HepG2 (cell line): ENCODE data around the gene INPP5K. TPM values are rescaled to one million over a fixed set of nuclear protein-coding genes. Genes with fewer than 3 reads are reported as not detected.
A peak's percentile ranks its signal among the peaks of the same experiment; 100 is the strongest.

Experiments
- BCL6 ChIP-seq: IDR thresholded peaks from 2 replicates; pipeline ENCODE4 v1.6.1; 2016; ENCODE audit warnings: missing genetic modification reagents, missing compliant biosample characterization
- HNRNPK ChIP-seq: fragments of 200-400 bp; formaldehyde crosslinking; IDR thresholded peaks from 2 replicates; pipeline ENCODE4 v1.6.1; 2018; ENCODE audit warnings: low read length, low read depth, moderate library complexity, mild to moderate bottlenecking; ENCODE audit not compliant: poor library complexity, severe bottlenecking
- HNRNPLL ChIP-seq: fragments of 200-400 bp; formaldehyde crosslinking; IDR thresholded peaks from 2 replicates; pipeline ENCODE4 v1.6.1; 2017; ENCODE audit warnings: mild to moderate bottlenecking, low read depth, low read length; ENCODE audit not compliant: poor library complexity, severe bottlenecking
- HNRNPUL1 ChIP-seq: fragments of 200-400 bp; formaldehyde crosslinking; IDR thresholded peaks from 2 replicates; pipeline ENCODE4 v1.6.1; 2017; ENCODE audit warnings: low read depth, mild to moderate bottlenecking, low read length, moderate library complexity
- HOXA9 ChIP-seq: sonication (generic); formaldehyde crosslinking; IDR thresholded peaks from 2 replicates; pipeline ENCODE4 v1.8.1; 2022; ENCODE audit warnings: missing genetic modification reagents, mild to moderate bottlenecking, moderate library complexity, borderline replicate concordance
- MIER2 ChIP-seq: IDR thresholded peaks from 2 replicates; pipeline ENCODE4 v1.6.1; 2016; ENCODE audit warnings: missing biosample characterization, missing genetic modification reagents
- SP4 ChIP-seq: sonication (generic); formaldehyde crosslinking; IDR thresholded peaks from 2 replicates; pipeline ENCODE4 v1.8.1; 2023; ENCODE audit warnings: mild to moderate bottlenecking, missing genetic modification reagents
- ZFP82 ChIP-seq: sonication (generic); formaldehyde crosslinking; IDR thresholded peaks from 2 replicates; pipeline ENCODE4 v1.5.1; 2020; ENCODE audit warnings: mild to moderate bottlenecking, missing genetic modification reagents, borderline replicate concordance
- ZNF136 ChIP-seq: sonication (generic); formaldehyde crosslinking; IDR thresholded peaks from 2 replicates; pipeline ENCODE4 v1.8.1; 2022; ENCODE audit warnings: low read depth, mild to moderate bottlenecking, moderate library complexity, missing genetic modification reagents
- ZNF143 ChIP-seq: sonication (generic); formaldehyde crosslinking; IDR thresholded peaks from 2 replicates; pipeline ENCODE4 v1.4.0; 2020; ENCODE audit warnings: missing genetic modification reagents
- ZNF274 ChIP-seq: sonication (generic); formaldehyde crosslinking; IDR thresholded peaks from 2 replicates; pipeline ENCODE4 v1.5.1; 2020; ENCODE audit warnings: mild to moderate bottlenecking, missing genetic modification reagents
- ZNF30 ChIP-seq: sonication (generic); formaldehyde crosslinking; IDR thresholded peaks from 2 replicates; pipeline ENCODE4 v1.5.0; 2020; ENCODE audit warnings: mild to moderate bottlenecking, missing genetic modification reagents
- ZNF451 ChIP-seq: sonication (generic); formaldehyde crosslinking; IDR thresholded peaks from 2 replicates; pipeline ENCODE4 v1.5.0; 2020; ENCODE audit warnings: mild to moderate bottlenecking, missing genetic modification reagents
- ZNF781 ChIP-seq: sonication (generic); formaldehyde crosslinking; IDR thresholded peaks from 2 replicates; pipeline ENCODE4 v1.5.1; 2020; ENCODE audit warnings: borderline replicate concordance, mild to moderate bottlenecking, missing genetic modification reagents; ENCODE audit errors: not compliant biosample characterization
- polyA plus RNA-seq, 8 experiments: library from polyadenylated mRNA; depleted of rRNA in 3 of 8; stranded (reverse) in 7 of 8; unstranded in 1 of 8; fragments of >200 nt; fragmentation: Illumina TruSeq in 4 of 8; extraction: Trizol in 4 of 8; gene quantifications; 2 replicates each; pipeline versions ENCODE4 v1.2.1 to v1.2.3, GENCODE V29; 2011 to 2016; ENCODE audit warnings: low read depth in 4 of 8, missing spikeins in 1 of 8, mixed read lengths in 1 of 8; ENCODE audit not compliant: insufficient read depth in 1 of 8
- total RNA-seq, 5 experiments: library from RNA; depleted of rRNA; stranded (reverse); fragments of >200 nt; fragmentation: Illumina TruSeq; extraction: Trizol; gene quantifications; 2 replicates each; pipeline ENCODE4 v1.2.3, GENCODE V29; 2016; ENCODE audit warnings: low read depth in 1 of 5
- TF ChIP-seq, protein P1 (sequence below): sonication (generic); formaldehyde crosslinking; IDR thresholded peaks from 2 replicates; pipeline ENCODE4 v1.4.0; 2020; ENCODE audit warnings: low read depth, missing genetic modification reagents
- TF ChIP-seq, protein P2 (sequence below): sonication (generic); formaldehyde crosslinking; IDR thresholded peaks from 2 replicates; pipeline ENCODE4 v1.9.0; 2022; ENCODE audit warnings: missing genetic modification reagents, mild to moderate bottlenecking, borderline replicate concordance
- TF ChIP-seq, protein P3 (sequence below): sonication (generic); formaldehyde crosslinking; IDR thresholded peaks from 2 replicates; pipeline ENCODE4 v1.5.0; 2020; ENCODE audit warnings: mild to moderate bottlenecking, missing genetic modification reagents
- TF ChIP-seq, protein P4 (sequence below), 2 experiments: sonication (generic) in 1 of 2; formaldehyde crosslinking in 1 of 2; IDR thresholded peaks; 2 replicates each; pipeline versions ENCODE4 v1.5.1 to v1.6.1; 2011 to 2020; ENCODE audit warnings: borderline replicate concordance in 1 of 2, low read depth in 1 of 2, low read length in 1 of 2, mild to moderate bottlenecking in 1 of 2, missing genetic modification reagents in 1 of 2, moderate library complexity in 1 of 2

Gene INPP5K
- total and polyA plus RNA-seq, 2 of the 13 experiments (the other 11 are each of a cell fraction or from before 2014, with no cell fraction given), result 4.8 to 9.6 TPM

DNA sequence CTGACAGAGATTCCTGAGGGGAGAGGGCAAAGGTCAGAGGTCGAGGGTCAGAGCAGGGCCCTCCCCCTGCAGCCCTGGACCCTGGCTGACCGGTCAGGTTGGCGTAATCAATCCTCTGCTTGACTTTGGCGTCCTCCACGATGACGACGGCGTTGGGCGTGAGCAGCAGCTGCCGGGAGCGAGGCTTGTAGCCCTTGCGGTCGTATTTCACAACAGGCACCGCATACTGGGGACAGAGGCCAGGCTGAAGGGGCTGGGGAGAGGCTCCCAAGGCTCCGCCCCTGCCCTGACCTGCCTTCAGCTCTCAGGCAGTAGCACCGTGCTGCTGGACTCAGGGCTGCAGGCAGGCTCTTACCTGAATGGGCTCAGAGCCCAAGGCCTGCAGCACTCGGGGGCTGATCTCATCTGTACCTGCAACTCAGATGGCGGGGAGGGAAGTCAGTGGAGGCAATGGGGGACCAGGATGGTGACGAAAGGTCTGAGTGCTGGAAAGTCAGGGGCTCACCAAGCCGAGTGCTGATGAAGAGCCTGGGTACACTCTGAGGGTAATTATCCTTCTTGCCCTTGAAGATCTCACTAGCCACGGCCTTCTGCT, 48.4 kb downstream of the INPP5K start (continued):
- TF ChIP-seq, protein P1, sequence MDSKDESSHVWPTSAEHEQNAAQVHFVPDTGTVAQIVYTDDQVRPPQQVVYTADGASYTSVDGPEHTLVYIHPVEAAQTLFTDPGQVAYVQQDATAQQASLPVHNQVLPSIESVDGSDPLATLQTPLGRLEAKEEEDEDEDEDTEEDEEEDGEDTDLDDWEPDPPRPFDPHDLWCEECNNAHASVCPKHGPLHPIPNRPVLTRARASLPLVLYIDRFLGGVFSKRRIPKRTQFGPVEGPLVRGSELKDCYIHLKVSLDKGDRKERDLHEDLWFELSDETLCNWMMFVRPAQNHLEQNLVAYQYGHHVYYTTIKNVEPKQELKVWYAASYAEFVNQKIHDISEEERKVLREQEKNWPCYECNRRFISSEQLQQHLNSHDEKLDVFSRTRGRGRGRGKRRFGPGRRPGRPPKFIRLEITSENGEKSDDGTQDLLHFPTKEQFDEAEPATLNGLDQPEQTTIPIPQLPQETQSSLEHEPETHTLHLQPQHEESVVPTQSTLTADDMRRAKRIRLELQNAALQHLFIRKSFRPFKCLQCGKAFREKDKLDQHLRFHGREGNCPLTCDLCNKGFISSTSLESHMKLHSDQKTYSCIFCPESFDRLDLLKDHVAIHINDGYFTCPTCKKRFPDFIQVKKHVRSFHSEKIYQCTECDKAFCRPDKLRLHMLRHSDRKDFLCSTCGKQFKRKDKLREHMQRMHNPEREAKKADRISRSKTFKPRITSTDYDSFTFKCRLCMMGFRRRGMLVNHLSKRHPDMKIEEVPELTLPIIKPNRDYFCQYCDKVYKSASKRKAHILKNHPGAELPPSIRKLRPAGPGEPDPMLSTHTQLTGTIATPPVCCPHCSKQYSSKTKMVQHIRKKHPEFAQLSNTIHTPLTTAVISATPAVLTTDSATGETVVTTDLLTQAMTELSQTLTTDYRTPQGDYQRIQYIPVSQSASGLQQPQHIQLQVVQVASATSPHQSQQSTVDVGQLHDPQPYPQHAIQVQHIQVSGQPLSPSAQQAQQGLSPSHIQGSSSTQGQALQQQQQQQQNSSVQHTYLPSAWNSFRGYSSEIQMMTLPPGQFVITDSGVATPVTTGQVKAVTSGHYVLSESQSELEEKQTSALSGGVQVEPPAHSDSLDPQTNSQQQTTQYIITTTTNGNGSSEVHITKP (CRISPR knock-in tag), result no peak
- no peak for TF ChIP-seq ZNF451 (CRISPR knock-in tag)
- TF ChIP-seq ZNF781 (CRISPR knock-in tag), result no peak
- no peak for TF ChIP-seq ZFP82
- no peak for TF ChIP-seq HNRNPUL1
- TF ChIP-seq ZNF274 (CRISPR knock-in tag), result peak; percentile 85; the same call in 1 of the 2 replicates
- TF ChIP-seq MIER2 (CRISPR knock-in tag), result no peak
- TF ChIP-seq ZNF143 (CRISPR knock-in tag), result no peak; the same call in 1 of the 2 replicates
- no peak for TF ChIP-seq ZNF30
- TF ChIP-seq, protein P2, sequence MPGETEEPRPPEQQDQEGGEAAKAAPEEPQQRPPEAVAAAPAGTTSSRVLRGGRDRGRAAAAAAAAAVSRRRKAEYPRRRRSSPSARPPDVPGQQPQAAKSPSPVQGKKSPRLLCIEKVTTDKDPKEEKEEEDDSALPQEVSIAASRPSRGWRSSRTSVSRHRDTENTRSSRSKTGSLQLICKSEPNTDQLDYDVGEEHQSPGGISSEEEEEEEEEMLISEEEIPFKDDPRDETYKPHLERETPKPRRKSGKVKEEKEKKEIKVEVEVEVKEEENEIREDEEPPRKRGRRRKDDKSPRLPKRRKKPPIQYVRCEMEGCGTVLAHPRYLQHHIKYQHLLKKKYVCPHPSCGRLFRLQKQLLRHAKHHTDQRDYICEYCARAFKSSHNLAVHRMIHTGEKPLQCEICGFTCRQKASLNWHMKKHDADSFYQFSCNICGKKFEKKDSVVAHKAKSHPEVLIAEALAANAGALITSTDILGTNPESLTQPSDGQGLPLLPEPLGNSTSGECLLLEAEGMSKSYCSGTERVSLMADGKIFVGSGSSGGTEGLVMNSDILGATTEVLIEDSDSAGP, result no peak; the same call in 1 of the 2 replicates
- TF ChIP-seq HNRNPK, result no peak
- TF ChIP-seq, protein P3, sequence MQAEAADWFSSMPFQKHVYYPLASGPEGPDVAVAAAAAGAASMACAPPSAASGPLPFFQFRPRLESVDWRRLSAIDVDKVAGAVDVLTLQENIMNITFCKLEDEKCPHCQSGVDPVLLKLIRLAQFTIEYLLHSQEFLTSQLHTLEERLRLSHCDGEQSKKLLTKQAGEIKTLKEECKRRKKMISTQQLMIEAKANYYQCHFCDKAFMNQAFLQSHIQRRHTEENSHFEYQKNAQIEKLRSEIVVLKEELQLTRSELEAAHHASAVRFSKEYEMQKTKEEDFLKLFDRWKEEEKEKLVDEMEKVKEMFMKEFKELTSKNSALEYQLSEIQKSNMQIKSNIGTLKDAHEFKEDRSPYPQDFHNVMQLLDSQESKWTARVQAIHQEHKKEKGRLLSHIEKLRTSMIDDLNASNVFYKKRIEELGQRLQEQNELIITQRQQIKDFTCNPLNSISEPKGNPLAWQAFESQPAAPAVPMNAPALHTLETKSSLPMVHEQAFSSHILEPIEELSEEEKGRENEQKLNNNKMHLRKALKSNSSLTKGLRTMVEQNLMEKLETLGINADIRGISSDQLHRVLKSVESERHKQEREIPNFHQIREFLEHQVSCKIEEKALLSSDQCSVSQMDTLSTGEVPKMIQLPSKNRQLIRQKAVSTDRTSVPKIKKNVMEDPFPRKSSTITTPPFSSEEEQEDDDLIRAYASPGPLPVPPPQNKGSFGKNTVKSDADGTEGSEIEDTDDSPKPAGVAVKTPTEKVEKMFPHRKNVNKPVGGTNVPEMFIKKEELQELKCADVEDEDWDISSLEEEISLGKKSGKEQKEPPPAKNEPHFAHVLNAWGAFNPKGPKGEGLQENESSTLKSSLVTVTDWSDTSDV, result no peak
- TF ChIP-seq HOXA9, result no peak
- TF ChIP-seq BCL6 (CRISPR knock-in tag), result peak; percentile 57
- TF ChIP-seq HNRNPLL, result peak; percentile 65
- no peak for TF ChIP-seq SP4
- TF ChIP-seq ZNF136 (CRISPR knock-in tag), result no peak
- TF ChIP-seq, protein P4, sequence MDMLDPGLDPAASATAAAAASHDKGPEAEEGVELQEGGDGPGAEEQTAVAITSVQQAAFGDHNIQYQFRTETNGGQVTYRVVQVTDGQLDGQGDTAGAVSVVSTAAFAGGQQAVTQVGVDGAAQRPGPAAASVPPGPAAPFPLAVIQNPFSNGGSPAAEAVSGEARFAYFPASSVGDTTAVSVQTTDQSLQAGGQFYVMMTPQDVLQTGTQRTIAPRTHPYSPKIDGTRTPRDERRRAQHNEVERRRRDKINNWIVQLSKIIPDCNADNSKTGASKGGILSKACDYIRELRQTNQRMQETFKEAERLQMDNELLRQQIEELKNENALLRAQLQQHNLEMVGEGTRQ (IDR thresholded peaks at IDR 0.05; ENCODE audit: low read depth, low read length), result no peak
- TF ChIP-seq, protein P4 (CRISPR knock-in tag; IDR thresholded peaks at IDR 0.05; ENCODE audit: borderline replicate concordance), result no peak
